Left lung (tissue), 10 donors: Measurements from ENCODE around the gene GABPB1. TPM values are rescaled to one million over a fixed set of nuclear protein-coding genes. Genes with fewer than 3 reads are reported as not detected.

Experiments
- ATAC-seq: fragments of 200-7000 bp; cut with Tn5 transposase; one replicate; pipeline ENCODE4 v1.9.1; 2020; ENCODE audit warnings: moderate library complexity
- DNase-seq, 4 donors: peaks; one replicate each; pipeline ENCODE4 v3.0.0-alpha.2; 2013 to 2020
- H3K27ac ChIP-seq, 2 donors: fragments of 200-600 bp; sonication (generic) in 1 of 2; one replicate each; pipeline versions ENCODE4 v1.5.0 to v1.8.0; 2020 to 2021
- H3K27me3 ChIP-seq, 2 donors: fragments of 200-600 bp; sonication (generic) in 1 of 2; one replicate each; pipeline versions ENCODE4 v1.5.0 to v1.8.0; 2020 to 2021
- H3K36me3 ChIP-seq, 2 donors: fragments of 200-600 bp; sonication (generic) in 1 of 2; one replicate each; pipeline versions ENCODE4 v1.5.0 to v1.8.0; 2020 to 2021
- H3K4me1 ChIP-seq, 2 donors: fragments of 200-600 bp; one replicate each; pipeline ENCODE4 v1.8.0; 2021
- H3K4me3 ChIP-seq, 2 donors: fragments of 200-600 bp; sonication (generic) in 1 of 2; one replicate each; pipeline versions ENCODE4 v1.5.0 to v1.8.0; 2020 to 2021; ENCODE audit warnings: mild to moderate bottlenecking in 1 of 2
- H3K9me3 ChIP-seq, 2 donors: fragments of 200-600 bp; sonication (generic) in 1 of 2; one replicate each; pipeline versions ENCODE4 v1.5.0 to v1.8.0; 2020 to 2021
- CTCF ChIP-seq, 2 donors: fragments of 200-600 bp; sonication (generic) in 1 of 2; IDR thresholded peaks; one replicate each; pipeline versions ENCODE4 v1.5.0 to v1.8.0; 2021; ENCODE audit warnings: antibody characterized with exemption in 2 of 2
- intact Hi-C, 2 donors: fragments of 100-400 bp; cut with DNase I; formaldehyde crosslinking; loops; one replicate each; pipeline versions ENCODE4 v1.11.2 to v1.14.2; 2022
- polyA plus RNA-seq, 6 donors: library from polyadenylated mRNA; unstranded; fragments of 120-200 nt; gene quantifications; one replicate each; pipeline ENCODE4 v1.2.1, GENCODE V29; 2013; ENCODE audit not compliant: insufficient read length in 6 of 6
- total RNA-seq, 2 donors: library from RNA; stranded (reverse); fragmentation: NEBNext Ultra II Directional; extraction: Animal tissue kit (Norgen Biotek cat#: 25700); gene quantifications; one replicate each; pipeline ENCODE4 v1.2.1, GENCODE V29; 2021
- donor health status: DM: no; HTN: yes; CAD: no.
- donor health status: DM: no; HTN: no; CAD: no.

The GABPB1 gene
- total and polyA plus RNA-seq, 8 donors, result 17.8 to 40.0 (median 36.7) TPM

GRCh38 chr15:50247819-50248655 is 107.0 kb downstream of the GABPB1 start:
- Histone ChIP-seq H3K4me3 (no peak overlapping the region), H3K4me1 (peaks cover 0 to 16% of the 10 kb centered on the region in 2 donors), H3K27ac (peak overlapping the region in 1 of 2 donors; percentile 48), H3K36me3 (no peaks in the 10 kb centered on the region), H3K27me3 (no peaks in the 10 kb centered on the region), H3K9me3 (no peaks in the 10 kb centered on the region)
- no peak for ATAC-seq
- DNase-seq, result peak in 1 of 4 donors; percentile 74
- no peak for TF ChIP-seq CTCF (IDR thresholded peaks at IDR 0.05)
- intact Hi-C loops, result no loop called here

- Histone ChIP-seq H3K36me3 (no peaks in the 10 kb centered on the region), H3K9me3 (no peaks in the 10 kb centered on the region), H3K27me3 (no peaks in the 10 kb centered on the region), H3K4me1 (peaks cover 0 to 16% of the 10 kb centered on the region in 2 donors), H3K4me3 (no peak overlapping the region), H3K27ac (no peak overlapping the region)
- ATAC-seq (no peak), DNase-seq (no peak)
- no peak for TF ChIP-seq CTCF (IDR thresholded peaks at IDR 0.05)
- intact Hi-C loops, result no loop called here
These were observed 108.4 kb downstream of the GABPB1 start for GRCh38 chr15:50246631-50247030.

GRCh38 chr15:50244959-50245624 is 109.9 kb downstream of the GABPB1 start:
- intact Hi-C loops, result no loop called here
- H3K4me1 ChIP-seq, result peaks cover 0 to 16% of the 10 kb centered on the region in 2 donors
- H3K36me3 ChIP-seq, result no peaks in the 10 kb centered on the region
- H3K9me3 ChIP-seq, result no peaks in the 10 kb centered on the region
- H3K27me3 ChIP-seq, result no peaks in the 10 kb centered on the region
- H3K27ac ChIP-seq, result no peak overlapping the region
- no peak overlapping the region for H3K4me3 ChIP-seq
- ATAC-seq (no peak), DNase-seq (no peak)
- TF ChIP-seq CTCF (IDR thresholded peaks at IDR 0.05), result no peak

GRCh38 chr15:50244153-50244552 is 110.8 kb downstream of the GABPB1 start:
- ATAC-seq, result no peak
- H3K4me3 ChIP-seq, result no peak overlapping the region
- no peak for DNase-seq
- no peaks in the 10 kb centered on the region for H3K36me3 ChIP-seq
- no peaks in the 10 kb centered on the region for H3K9me3 ChIP-seq
- no peak overlapping the region for H3K27ac ChIP-seq
- intact Hi-C loops, result no loop called here
- no peak for TF ChIP-seq CTCF (IDR thresholded peaks at IDR 0.05)
- H3K27me3 ChIP-seq, result no peaks in the 10 kb centered on the region
- peaks cover 0 to 16% of the 10 kb centered on the region in 2 donors for H3K4me1 ChIP-seq
